ENCODE data around the gene CCNG2.

DNA sequence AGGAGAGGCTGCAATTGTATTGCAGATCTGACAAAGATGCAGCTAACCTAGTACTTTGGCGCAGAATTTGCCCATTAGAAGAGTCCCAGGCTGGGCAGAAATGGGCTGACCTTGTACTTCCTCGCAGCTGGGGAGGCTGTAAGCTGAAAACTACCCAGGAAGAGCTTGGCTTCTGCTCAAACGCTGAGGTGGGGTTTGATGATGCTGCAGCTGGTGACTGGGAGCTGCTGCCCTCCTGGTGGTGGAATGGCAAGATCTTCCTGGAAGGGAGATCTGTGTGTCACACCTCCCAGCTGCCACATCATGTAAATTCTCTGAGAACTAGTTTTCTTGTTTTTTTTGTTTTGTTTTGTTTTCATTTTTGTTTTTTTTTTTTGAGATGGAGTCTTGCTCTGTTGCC is 17.4 kb downstream of the CCNG2 start:
- TF ChIP-seq, protein P1, sequence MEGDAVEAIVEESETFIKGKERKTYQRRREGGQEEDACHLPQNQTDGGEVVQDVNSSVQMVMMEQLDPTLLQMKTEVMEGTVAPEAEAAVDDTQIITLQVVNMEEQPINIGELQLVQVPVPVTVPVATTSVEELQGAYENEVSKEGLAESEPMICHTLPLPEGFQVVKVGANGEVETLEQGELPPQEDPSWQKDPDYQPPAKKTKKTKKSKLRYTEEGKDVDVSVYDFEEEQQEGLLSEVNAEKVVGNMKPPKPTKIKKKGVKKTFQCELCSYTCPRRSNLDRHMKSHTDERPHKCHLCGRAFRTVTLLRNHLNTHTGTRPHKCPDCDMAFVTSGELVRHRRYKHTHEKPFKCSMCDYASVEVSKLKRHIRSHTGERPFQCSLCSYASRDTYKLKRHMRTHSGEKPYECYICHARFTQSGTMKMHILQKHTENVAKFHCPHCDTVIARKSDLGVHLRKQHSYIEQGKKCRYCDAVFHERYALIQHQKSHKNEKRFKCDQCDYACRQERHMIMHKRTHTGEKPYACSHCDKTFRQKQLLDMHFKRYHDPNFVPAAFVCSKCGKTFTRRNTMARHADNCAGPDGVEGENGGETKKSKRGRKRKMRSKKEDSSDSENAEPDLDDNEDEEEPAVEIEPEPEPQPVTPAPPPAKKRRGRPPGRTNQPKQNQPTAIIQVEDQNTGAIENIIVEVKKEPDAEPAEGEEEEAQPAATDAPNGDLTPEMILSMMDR (conservative IDR thresholded peaks at IDR 0.05 in 1 of 2, IDR thresholded peaks at IDR 0.05 in 1 of 2; ENCODE audit: extremely low read depth in 1 of 2, insufficient read depth in 1 of 2, low read depth in 1 of 2, low read length in 2 of 2), result peak in 1 of 2 donors; percentile 8
- no peak for TF ChIP-seq EZH2 (IDR thresholded peaks at IDR 0.05; ENCODE audit: borderline replicate concordance, low read length)

Data from mammary epithelial cell (primary cell).